Left ventricle myocardium superior (tissue), 1 donor: ENCODE results near the gene CIBAR2. TPM values are rescaled to one million over a fixed set of nuclear protein-coding genes. Genes with fewer than 3 reads are reported as not detected.

Source experiments
- ATAC-seq: fragments of 200-7000 bp; cut with Tn5 transposase; one replicate; pipeline ENCODE4 v1.9.1; 2020; ENCODE audit warnings: mild to moderate bottlenecking, moderate library complexity
- DNase-seq: peaks from one replicate; pipeline ENCODE4 v3.0.0-alpha.2; 2020
- intact Hi-C: fragments of 100-400 bp; cut with micrococcal nuclease; formaldehyde crosslinking; loops from one replicate; pipeline ENCODE4 v1.11.0; 2022
- total RNA-seq: library from RNA; stranded (reverse); fragmentation: NEBNext Ultra II Directional; extraction: Animal tissue kit (Norgen Biotek cat#: 25700); gene quantifications from one replicate; pipeline ENCODE4 v1.2.1, GENCODE V29; 2021
- donor health status: DM: no; HTN: yes; CAD: no; lungs with severe emphysema.

Gene CIBAR2
- total RNA-seq, 1 donor from 2014 or later = not detected

DNA sequence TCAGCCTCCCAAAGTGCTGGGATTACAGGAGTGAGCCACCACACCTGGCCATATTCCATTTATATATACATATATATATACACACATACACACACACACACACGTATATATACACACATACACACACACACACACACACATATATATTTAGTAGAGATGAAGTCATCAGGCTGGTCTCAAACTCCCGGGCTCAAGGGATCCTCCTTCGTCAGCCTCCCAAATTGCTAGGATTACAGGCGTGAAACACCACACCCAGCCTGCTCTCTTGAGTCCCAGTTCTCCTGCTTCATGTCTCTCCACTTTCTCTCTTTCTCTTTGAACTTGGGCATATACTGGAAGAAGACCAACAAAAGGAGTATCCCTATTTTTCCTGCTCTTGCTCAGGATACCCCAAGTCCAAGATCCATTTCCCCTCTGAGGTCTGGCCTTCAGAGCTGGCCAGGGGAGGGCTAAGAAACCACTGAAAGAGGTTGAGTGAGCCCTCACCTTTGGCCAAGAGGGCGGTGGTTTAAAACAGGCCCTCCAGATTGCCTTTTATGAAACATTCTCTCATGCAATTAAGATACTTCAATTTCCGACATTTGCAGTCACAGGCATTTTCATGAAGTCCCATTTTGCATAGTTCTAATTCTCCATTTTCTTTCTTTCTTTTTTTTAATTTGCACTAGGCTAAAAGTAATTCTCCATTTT is 37.9 kb downstream of the CIBAR2 start:
- ATAC-seq (no peak), DNase-seq (no peak)

DNA sequence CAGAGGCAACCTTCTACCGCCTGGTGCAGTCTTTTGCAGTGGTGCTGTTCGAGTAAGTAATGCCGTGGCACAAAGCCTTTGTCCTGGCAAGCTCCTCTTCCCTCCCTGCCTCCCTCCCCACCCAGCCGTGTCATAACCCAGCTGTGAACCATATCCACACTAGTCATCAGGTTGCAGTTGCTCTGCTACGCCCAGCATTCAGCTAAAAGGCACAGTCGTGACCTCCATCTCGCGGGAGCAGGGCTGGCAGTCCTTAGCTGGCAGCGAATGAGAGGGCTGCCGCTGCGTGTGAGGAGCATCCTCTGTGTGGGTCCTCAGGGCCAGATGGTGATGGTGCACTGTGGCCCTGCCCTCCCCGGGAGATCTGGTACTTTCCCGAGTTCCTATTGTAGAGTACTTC is 39.3 kb downstream of the CIBAR2 start:
- ATAC-seq = peak; percentile 93
- DNase-seq = peak; percentile 77
- intact Hi-C loops = no loop called here

More for the DNA sequence above, 37.9 kb downstream of the CIBAR2 start:
- intact Hi-C loops = no loop called here

GRCh38 chr16:85072076-85072860 is 40.0 kb downstream of the CIBAR2 start:
- no peak for DNase-seq
- intact Hi-C loops = no loop called here
- ATAC-seq = no peak

GRCh38 chr16:85069171-85069570 is 43.1 kb downstream of the CIBAR2 start:
- DNase-seq = no peak
- ATAC-seq = no peak
- intact Hi-C loops = no loop called here

GRCh38 chr16:85068746-85069145 is 43.5 kb downstream of the CIBAR2 start:
- ATAC-seq = no peak
- DNase-seq = no peak
- intact Hi-C loops = no loop called here

DNA sequence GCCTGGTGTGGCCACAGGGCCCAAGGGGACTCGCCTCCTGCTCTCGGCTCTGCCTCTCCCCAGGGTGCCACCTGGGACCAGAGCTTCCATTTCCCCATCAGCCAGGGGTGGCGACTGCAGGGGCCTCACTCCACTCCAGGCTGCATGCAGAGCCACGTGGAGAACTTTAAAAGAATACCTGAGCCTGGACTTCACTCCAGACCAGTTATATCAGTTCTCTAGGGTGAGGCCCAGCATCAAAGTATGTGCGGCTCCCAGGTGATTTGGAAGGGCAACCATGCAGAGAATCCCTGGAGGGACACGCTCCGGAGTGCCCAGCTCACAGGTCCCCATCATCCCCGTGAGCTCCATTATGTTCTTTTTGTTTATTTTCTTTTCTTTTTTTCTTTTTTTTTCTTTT is 44.8 kb downstream of the CIBAR2 start:
- intact Hi-C loops = no loop called here
- no peak for DNase-seq
- no peak for ATAC-seq

- intact Hi-C loops = no loop called here
- DNase-seq (no peak), ATAC-seq (no peak)
Observed at GRCh38 chr16:85067024-85067423, 45.2 kb downstream of the CIBAR2 start.

GRCh38 chr16:85066346-85066885 is 45.9 kb downstream of the CIBAR2 start:
- ATAC-seq (no peak), DNase-seq (no peak)
- intact Hi-C loops = no loop called here

DNA sequence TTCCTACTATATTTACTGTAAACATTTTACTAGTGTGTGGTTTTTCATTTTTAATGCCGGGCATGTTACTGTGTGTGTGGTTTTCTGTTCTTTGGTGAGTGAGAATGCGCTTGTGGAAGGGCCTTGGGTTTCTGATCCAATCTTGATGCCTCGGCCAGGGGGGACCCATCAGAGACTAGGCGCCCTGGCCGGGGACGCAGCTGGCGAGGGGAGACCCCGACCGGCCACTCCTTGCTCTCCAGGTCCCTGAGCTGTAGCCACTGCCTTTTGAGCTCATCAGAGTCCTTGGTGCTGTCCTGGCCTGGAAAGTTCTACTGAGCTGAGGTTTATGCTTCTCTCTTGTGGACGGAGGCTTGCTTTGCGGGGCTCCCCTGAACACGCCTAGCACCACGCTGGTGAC is 47.2 kb downstream of the CIBAR2 start:
- intact Hi-C loops = no loop called here
- ATAC-seq (no peak), DNase-seq (no peak)

DNA sequence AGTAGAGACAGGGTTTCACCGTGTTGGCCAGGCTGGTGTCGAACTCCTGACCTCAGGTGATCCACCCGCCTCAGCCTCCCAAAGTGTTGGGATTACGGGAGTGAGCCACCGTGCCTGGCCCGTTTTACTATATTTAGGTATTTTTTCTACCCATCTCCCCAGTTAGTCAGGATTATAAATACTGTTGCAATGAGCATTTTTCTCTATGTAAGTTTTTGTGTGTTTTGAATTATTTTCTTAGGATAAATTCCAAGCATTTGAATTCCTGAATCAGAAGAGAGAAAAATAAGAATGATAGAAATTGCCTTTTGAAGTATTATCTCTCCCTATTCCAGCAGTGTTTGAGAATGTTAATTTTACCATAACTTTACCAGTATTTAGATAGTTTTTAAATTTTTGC is 48.1 kb downstream of the CIBAR2 start:
- no peak for ATAC-seq
- intact Hi-C loops = no loop called here
- no peak for DNase-seq

DNA sequence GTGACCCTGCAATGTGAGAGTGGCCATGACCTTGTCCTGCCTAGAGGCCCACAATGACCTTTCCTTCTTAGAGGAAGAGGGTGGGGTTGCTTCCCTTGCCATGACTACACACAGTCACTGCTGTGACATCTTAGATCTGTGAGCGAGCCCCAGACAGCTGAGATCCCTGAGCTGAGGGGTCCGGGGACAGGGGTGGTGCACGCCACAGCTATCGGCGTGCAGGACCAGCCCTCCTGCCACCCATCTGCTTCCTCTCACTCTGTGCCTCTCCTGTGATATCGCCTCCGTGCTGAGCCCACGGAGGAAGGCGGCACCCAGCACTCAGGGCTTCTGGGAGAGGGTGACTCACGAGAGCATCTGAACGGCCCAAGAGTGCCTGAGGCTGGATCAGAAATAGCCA is 49.4 kb downstream of the CIBAR2 start:
- DNase-seq = no peak
- intact Hi-C loops = no loop called here
- no peak for ATAC-seq

- ATAC-seq = no peak
- intact Hi-C loops = no loop called here
- no peak for DNase-seq
Observed at GRCh38 chr16:85062323-85062722, 49.9 kb downstream of the CIBAR2 start.

DNA sequence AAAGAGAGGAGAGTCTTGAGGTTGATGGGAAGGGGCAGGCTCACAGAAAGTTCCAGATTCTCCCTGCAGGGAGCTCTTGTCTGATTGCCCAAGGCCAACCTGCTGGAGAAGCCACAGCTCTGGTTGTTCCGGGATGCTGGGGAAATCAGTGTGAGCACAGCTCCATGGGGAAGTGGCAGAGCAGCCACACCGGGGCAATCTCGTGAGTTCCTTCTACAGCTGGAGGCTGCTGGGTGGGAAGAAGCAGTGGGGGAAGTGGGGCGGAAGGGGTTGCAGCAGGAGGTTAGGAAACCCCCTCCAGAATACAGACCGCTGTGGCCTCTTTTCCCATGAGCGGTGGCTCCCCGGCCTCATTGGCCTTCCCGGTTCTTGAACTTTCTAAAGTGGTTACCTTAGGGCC is 50.7 kb downstream of the CIBAR2 start:
- peak; percentile 60 for DNase-seq
- ATAC-seq = peak; percentile 40
- intact Hi-C loops = no loop called here

DNA sequence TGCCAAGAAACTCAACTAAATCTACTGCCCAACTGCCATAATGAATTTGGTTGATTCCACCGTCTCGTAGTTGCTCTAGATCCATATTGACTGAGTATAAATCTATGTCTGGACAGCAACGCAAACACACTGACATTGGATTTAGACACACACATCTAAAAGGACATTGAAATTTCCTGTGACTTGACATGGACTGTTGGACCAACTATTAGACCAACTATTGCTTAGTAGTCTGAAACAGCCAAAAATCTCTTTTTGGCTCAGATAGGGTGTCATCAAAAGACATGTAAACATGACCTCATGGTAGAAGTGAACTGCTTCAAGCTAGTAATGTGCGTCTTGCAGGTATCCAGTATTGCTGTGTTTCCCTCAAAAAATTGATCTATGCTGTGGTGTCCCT is 53.4 kb downstream of the CIBAR2 start:
- DNase-seq = no peak
- no peak for ATAC-seq
- intact Hi-C loops = no loop called here

- ATAC-seq (peak; percentile 85), DNase-seq (no peak)
- intact Hi-C loops = no loop called here
Observed at GRCh38 chr16:85057948-85058347, 54.3 kb downstream of the CIBAR2 start.

- ATAC-seq (peak; percentile 17), DNase-seq (no peak)
- intact Hi-C loops = no loop called here
Observed at GRCh38 chr16:85057212-85057889, 54.9 kb downstream of the CIBAR2 start.

- peak; percentile 67 for ATAC-seq
- DNase-seq = no peak
- intact Hi-C loops = no loop called here
Observed at GRCh38 chr16:85056211-85056748, 56.0 kb downstream of the CIBAR2 start.

DNA sequence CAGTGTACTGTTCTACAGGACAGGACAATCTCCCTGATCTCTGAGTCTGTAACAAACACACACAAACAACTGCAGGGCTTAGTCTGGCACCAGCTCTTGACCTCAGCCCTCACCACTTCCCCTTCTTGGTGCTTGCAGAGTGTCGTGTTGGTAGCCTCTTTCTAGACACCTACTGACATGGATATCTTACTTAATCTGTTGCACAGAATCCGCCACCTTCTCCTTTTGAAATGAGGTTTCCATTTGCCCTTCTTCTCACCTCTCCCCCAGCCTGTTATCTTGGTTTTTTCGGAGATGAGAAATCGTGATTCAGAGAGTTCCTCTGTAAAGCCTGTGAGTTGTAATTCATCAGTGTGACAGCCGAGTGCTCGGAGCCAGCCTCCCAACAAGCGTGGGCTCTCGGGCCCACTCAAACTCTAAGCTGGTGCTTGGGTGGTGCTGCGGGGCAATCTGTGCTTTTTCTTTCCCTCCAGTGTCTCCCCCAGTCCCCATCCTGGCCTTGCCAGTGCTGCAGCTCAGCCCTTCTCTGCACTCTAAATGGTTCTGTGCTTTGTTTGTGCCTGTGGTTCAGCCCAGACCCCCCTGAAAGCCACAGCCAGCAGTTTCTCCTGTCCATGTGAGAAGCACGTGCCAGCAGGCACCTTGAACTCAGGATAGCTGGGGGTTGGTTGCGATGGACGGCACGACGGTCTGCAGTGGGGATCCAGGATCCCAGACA is 56.6 kb downstream of the CIBAR2 start:
- no peak for DNase-seq
- ATAC-seq = peak; percentile 62

DNA sequence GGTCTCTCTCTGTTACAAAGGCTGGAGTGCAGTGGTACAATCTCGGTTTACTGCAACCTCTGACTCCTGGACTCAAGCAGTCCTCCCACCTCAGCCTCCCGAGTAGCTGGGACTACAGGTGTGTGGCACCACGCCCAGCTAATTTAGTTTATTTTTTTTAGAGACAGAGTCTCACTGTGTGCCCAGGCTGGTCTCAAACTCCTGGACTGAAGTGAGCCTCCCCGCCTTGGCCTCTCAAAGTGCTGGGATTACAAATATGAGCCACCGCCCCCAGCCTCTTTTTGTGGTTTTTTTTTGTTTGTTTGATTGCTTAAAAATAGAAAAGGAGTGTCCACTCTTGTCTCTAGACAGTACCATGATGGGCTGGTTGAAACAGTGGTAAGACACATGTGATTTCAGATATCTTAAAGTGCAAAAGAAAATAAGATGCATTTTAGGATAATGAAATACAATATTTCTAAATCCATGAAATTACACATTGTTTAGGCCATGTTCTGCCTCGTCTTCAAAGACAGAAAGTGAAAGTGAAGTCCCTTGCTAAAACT is 57.3 kb downstream of the CIBAR2 start:
- intact Hi-C loops = no loop called here
- ATAC-seq (no peak), DNase-seq (no peak)

More for the DNA sequence above, 56.6 kb downstream of the CIBAR2 start:
- intact Hi-C loops = no loop called here
